IPS-15b (cell line): ENCODE data around the gene SERPINA5.

Experiments
- H3K27me3 ChIP-seq: one replicate; pipeline ENCODE4 v1.6.1; 2013; ENCODE audit warnings: low read length; ENCODE audit not compliant: control insufficient read depth, insufficient read depth
- H3K36me3 ChIP-seq: one replicate; pipeline ENCODE4 v1.6.1; 2013; ENCODE audit warnings: low read length; ENCODE audit not compliant: control insufficient read depth, insufficient read depth
- H3K4me1 ChIP-seq: one replicate; pipeline ENCODE4 v1.6.1; 2013; ENCODE audit warnings: mild to moderate bottlenecking, low read length; ENCODE audit not compliant: control insufficient read depth, insufficient read depth
- H3K4me3 ChIP-seq: one replicate; pipeline ENCODE4 v1.5.1; 2013; ENCODE audit warnings: low read depth, low read length
- H3K9ac ChIP-seq: one replicate; pipeline ENCODE4 v1.6.1; 2013; ENCODE audit warnings: low read depth, mild to moderate bottlenecking, low read length
- H3K9me3 ChIP-seq: one replicate; pipeline ENCODE4 v1.6.1; 2013; ENCODE audit warnings: mild to moderate bottlenecking, low read length; ENCODE audit not compliant: control insufficient read depth, insufficient read depth

Gene SERPINA5, protein sequence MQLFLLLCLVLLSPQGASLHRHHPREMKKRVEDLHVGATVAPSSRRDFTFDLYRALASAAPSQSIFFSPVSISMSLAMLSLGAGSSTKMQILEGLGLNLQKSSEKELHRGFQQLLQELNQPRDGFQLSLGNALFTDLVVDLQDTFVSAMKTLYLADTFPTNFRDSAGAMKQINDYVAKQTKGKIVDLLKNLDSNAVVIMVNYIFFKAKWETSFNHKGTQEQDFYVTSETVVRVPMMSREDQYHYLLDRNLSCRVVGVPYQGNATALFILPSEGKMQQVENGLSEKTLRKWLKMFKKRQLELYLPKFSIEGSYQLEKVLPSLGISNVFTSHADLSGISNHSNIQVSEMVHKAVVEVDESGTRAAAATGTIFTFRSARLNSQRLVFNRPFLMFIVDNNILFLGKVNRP

DNA sequence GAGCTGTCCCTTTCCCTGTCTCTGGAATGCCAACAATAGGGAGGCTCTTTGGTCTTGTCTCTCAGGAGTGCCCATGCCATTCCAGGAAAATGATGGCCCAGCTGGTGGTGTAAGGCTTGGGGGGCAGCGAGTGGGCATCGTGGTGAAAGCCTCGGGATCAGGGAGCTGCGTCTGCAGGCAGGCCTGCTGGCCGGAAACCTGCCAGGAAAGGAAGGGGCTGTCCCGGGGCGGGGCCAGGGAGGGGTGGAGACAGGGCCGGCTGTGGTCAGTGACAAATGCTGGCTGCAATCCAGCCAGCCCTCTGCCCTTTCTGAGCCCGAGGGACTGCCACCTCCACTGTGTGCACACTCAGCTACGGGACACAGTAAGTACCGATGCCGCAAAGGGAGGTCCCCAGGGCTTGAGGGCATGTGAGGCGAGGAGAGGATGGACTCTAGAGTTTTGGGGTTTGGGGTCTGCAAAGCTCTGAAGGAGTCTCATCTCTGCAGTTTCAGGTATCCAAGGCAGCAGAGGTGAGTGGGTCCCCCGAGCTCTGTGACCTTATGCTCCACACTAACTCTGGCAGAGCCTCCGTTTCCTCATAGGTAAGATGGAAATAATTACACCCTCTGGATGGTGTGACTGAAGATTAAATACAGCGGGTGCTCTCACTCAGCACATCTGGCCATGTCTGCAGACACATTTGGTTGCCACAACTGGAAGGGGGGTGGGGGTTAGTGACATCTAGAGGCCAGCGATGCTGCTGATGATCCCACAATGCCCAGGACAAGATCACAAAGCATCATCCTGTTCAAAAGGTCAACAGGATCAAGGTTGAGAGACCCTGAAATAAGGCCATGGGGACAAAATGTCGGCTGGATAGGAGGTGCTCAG is at the start of gene SERPINA5:
Gene SERPINA5 (plus strand): TSS at position 300 of the 873 bp plus-strand sequence. CDS start 5,937 bp downstream, outside the sequence.
- Histone ChIP-seq H3K4me3 (no peak within 1 kb of the TSS), H3K4me1 (no peaks in the 10 kb centered on the region), H3K9ac (no peak within 1 kb of the TSS), H3K9me3 (peaks cover 5% of the 10 kb centered on the region), H3K27me3 (no peaks in the 10 kb centered on the region), H3K36me3 (no peaks in the 10 kb centered on the region)

DNA sequence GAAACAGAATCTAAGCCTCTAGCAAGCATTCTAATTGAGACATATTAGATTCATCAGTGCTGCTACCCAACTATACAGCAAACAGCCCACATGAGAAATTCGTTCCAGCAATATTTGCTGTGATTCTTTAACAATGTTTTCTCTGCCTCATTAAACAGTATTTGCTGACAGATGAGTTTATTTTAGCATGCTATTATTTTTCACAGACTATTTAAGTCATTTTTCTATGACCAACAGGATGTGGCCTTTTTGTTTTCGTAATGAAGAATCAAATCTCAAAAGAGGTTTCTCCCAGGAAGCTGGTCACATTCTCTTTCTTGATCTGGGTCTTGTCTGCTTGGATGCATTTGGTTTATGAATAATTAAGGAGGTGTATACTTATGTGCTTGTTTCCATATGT is 48.8 kb upstream of the SERPINA5 start:
- H3K9me3 ChIP-seq: no peaks in the 10 kb centered on the region
- H3K4me3 ChIP-seq: no peak overlapping the region
- H3K27me3 ChIP-seq: no peaks in the 10 kb centered on the region
- no peaks in the 10 kb centered on the region for H3K4me1 ChIP-seq
- H3K36me3 ChIP-seq: no peaks in the 10 kb centered on the region
- H3K9ac ChIP-seq: no peak overlapping the region

GRCh38 chr14:94535506-94535905 is 45.7 kb upstream of the SERPINA5 start:
- Histone ChIP-seq H3K4me3 (no peak overlapping the region), H3K36me3 (no peaks in the 10 kb centered on the region), H3K4me1 (peaks cover 4% of the 10 kb centered on the region), H3K9me3 (no peaks in the 10 kb centered on the region), H3K27me3 (no peaks in the 10 kb centered on the region), H3K9ac (no peak overlapping the region)

- Histone ChIP-seq H3K9ac (no peak overlapping the region), H3K36me3 (no peaks in the 10 kb centered on the region)
Observed at GRCh38 chr14:94536836-94537235, 44.4 kb upstream of the SERPINA5 start.

GRCh38 chr14:94538070-94538740 is 43.0 kb upstream of the SERPINA5 start:
- Histone ChIP-seq H3K4me3 (no peak overlapping the region), H3K4me1 (peaks cover 4% of the 10 kb centered on the region), H3K36me3 (no peaks in the 10 kb centered on the region), H3K9ac (no peak overlapping the region), H3K27me3 (no peaks in the 10 kb centered on the region), H3K9me3 (no peaks in the 10 kb centered on the region)

More at GRCh38 chr14:94536836-94537235, 44.4 kb upstream of the SERPINA5 start:
- H3K9me3 ChIP-seq: no peaks in the 10 kb centered on the region
- no peak overlapping the region for H3K4me3 ChIP-seq
- H3K27me3 ChIP-seq: no peaks in the 10 kb centered on the region
- peaks cover 4% of the 10 kb centered on the region for H3K4me1 ChIP-seq

DNA sequence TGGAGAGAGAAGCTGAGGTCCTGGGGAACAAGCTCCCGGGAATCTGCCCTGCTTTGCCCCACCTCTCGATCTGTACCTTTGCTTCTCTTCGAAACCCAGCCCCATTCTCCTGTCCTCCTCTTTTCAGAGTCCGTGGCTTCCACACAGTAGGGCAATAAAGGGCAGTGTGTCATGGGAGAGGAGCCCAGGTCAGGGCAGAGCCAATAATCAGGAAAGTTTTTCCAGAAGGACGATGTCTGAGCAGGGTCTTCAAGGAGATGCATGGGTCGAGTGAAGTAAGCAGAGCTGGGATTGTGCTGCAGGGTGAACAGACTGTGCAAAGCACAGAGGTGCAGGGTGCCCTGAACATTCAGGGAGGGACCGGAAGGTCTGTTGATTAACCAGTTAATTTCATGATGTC is 42.0 kb upstream of the SERPINA5 start:
- peaks cover 6% of the 10 kb centered on the region for H3K4me1 ChIP-seq
- H3K4me3 ChIP-seq: no peak overlapping the region
- H3K36me3 ChIP-seq: no peaks in the 10 kb centered on the region
- H3K9me3 ChIP-seq: no peaks in the 10 kb centered on the region
- H3K9ac ChIP-seq: no peak overlapping the region
- no peaks in the 10 kb centered on the region for H3K27me3 ChIP-seq

DNA sequence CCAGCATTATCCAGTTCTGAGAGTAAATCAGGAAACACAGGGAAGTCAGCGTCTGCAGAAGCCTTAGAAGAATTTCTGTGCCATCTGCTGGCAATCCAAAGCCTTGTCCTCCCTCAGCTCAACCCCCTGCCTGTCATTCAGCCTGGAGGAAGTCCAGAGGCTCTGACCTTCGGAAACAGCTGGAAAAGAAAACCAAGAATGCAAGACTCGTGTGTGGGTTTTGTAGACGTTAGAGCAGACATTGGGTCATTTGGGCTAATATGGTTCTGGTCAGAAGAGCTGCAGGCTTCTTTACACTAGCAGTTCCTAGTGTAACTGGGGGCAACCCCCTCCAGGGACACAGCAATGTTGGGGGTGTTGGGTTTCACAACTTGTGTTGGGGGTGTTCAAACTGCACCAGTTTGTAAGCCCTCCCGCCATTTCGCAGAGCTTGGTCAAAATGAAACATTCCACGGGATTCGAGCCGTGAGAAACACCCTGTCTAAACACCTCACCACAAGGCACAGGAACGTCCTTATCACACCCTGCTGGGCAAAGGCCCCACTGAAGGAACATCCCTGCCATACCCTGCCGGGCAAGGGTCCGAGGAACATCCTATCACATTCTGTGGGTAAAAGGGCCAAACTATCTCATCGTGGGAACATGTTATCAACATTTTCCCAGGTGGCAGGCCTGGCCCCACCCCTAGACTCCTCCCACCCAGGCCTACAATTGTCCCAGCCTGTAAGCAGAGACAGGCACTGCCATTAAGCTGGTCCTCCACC is 41.0 kb upstream of the SERPINA5 start:
- Histone ChIP-seq H3K36me3 (no peaks in the 10 kb centered on the region), H3K27me3 (no peaks in the 10 kb centered on the region), H3K4me1 (peaks cover 10% of the 10 kb centered on the region), H3K9ac (no peak overlapping the region), H3K4me3 (no peak overlapping the region), H3K9me3 (no peaks in the 10 kb centered on the region)

DNA sequence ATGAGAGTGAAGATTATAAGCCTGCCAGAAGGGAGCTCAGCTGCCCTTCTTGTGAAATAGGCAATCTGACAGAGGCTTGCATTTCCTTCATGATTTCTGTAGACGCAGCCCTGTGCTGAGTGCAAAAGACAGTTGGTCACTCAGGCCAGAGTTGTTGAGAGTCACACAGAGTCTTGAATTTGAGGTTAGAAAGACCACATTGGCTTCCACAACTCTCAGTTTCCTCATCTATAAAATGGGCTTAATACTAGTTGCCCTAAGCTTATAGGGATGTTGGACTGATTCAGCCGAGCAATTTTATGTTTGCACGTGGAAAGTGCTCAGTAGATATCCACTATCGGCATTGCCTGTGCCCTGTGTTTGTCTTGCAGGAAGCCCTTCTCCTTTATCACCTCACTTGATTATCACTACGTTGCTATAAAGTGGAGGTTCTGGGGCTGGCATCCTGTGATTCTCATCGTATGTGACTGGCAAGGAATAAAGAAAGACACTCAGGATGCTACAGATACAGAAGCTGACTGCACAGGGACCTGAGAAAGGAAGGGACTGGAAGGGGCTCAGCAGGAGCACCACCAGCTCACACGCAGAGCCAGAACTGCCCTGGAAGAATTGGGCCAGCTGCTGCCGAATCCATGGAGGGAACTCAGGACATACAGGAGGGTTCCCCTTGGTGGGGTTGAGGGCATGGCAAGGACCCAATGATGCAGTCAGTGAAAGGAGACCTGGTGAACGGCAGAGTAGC is 39.8 kb upstream of the SERPINA5 start:
- Histone ChIP-seq H3K4me1 (peaks cover 10% of the 10 kb centered on the region), H3K27me3 (no peaks in the 10 kb centered on the region), H3K9ac (no peak overlapping the region), H3K36me3 (no peaks in the 10 kb centered on the region), H3K4me3 (no peak overlapping the region), H3K9me3 (no peaks in the 10 kb centered on the region)

DNA sequence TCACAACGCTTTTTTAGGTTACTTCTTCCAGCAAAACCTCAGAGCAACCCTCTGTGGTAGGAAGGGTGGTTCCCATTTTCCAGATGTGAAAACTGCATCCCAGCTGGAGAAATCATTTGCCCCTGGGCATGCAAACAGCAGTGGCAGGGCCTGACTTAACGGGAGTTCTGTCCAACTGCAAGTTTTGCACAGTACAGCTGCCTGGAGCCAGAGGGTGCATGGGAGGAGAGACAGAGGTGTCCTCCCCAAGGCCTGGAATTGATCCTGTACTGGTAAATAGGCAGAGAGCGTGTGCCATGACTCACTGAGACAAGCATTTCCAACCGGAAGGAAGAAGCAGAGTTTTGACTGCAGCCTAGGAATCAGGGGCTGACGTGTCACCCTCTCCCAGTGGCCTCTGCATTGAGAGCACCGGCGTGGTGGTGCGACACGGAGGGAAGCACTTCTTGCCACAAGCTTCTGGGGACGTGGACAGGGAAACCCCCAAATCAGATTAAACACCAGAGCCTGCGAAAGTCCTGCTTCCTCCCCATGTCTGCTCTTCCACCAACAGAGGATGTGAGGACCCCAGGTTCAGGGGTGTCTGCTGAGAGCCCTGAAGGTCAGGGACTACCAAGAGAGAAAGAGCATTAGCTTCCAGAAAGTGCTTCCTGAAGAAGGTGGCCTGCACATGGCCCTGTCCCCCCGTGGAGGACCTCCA is 39.0 kb upstream of the SERPINA5 start:
- no peak overlapping the region for H3K4me3 ChIP-seq
- no peak overlapping the region for H3K9ac ChIP-seq
- no peaks in the 10 kb centered on the region for H3K9me3 ChIP-seq
- H3K4me1 ChIP-seq: peaks cover 10% of the 10 kb centered on the region
- H3K27me3 ChIP-seq: no peaks in the 10 kb centered on the region
- no peaks in the 10 kb centered on the region for H3K36me3 ChIP-seq

DNA sequence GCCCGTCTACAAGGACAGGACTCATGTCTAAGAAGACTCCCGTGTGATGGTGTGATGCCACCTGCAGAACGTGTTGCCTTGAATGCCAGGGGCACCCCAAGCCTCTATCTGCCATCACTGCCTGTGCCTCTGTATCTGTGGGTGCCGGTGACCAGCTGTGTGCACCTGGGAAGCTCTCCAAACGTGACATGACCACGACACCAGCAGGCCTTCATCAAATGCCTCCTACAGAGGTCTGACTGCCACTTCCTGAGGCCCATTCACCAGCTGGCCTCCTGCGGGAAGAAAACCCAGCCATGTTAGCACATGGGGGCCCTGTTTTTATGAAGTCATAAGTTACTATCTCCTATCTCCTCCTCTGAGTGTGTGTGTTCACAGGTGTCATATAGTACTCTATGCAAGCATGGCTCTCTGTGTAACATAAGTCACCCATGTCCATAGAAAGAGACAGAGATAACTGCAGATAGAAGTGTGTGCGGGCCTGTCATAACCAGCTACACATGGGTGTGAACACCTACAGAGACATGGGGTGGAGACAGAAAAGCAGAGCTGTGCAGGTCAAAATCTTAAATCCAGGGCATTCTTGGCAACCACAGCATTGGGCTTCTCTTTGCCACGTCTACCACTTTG is 38.3 kb upstream of the SERPINA5 start:
- no peak overlapping the region for H3K4me3 ChIP-seq
- no peaks in the 10 kb centered on the region for H3K36me3 ChIP-seq
- H3K4me1 ChIP-seq: peaks cover 10% of the 10 kb centered on the region
- H3K9ac ChIP-seq: no peak overlapping the region
- H3K9me3 ChIP-seq: no peaks in the 10 kb centered on the region
- H3K27me3 ChIP-seq: no peaks in the 10 kb centered on the region
